ENCODE results near the gene RTTN. TPM values are rescaled to one million over a fixed set of nuclear protein-coding genes. Genes with fewer than 3 reads are reported as not detected.

RTTN gene
- total RNA-seq, 1 donor from 2014 or later, result 9.5 TPM

- intact Hi-C loops (cut with DNase I), result loop anchor here (10.0 kb wide), 1 partner anchor 136 kb away; no protein-coding TSS in a partner anchor
- H3K9me3 ChIP-seq, result no peaks in the 10 kb centered on the region
- H3K27ac ChIP-seq, result peak overlapping the region in 1 of 2 donors; percentile 47
- no peak for TF ChIP-seq CTCF (IDR thresholded peaks at IDR 0.05)
- H3K4me3 ChIP-seq, result peak overlapping the region in 1 of 2 donors; percentile 13
- peaks cover 0 to 3% of the 10 kb centered on the region in 2 donors for H3K4me1 ChIP-seq
- DNase-seq (ENCODE audit: low spot score in 2 of 2), result no peak
- H3K27me3 ChIP-seq, result no peaks in the 10 kb centered on the region
- peaks cover 4 to 5% of the 10 kb centered on the region in 2 donors for H3K36me3 ChIP-seq
Observed at GRCh38 chr18:70181015-70181414, 24.5 kb downstream of the RTTN start.

- Histone ChIP-seq H3K9me3 (no peaks in the 10 kb centered on the region), H3K27me3 (no peaks in the 10 kb centered on the region), H3K36me3 (peaks cover 0 to 4% of the 10 kb centered on the region in 2 donors), H3K4me3 (no peak overlapping the region), H3K27ac (no peak overlapping the region), H3K4me1 (peaks cover 0 to 3% of the 10 kb centered on the region in 2 donors)
- TF ChIP-seq CTCF (IDR thresholded peaks at IDR 0.05), result no peak
- DNase-seq (ENCODE audit: low spot score in 2 of 2), result no peak
- intact Hi-C loops (cut with DNase I), result no loop called here
Observed at GRCh38 chr18:70176537-70176936, 28.9 kb downstream of the RTTN start.

GRCh38 chr18:70175216-70175615, 30.3 kb downstream of the RTTN start:
- Histone ChIP-seq H3K27me3 (no peaks in the 10 kb centered on the region), H3K9me3 (no peaks in the 10 kb centered on the region), H3K4me3 (no peak overlapping the region), H3K36me3 (peaks cover 0 to 4% of the 10 kb centered on the region in 2 donors), H3K27ac (no peak overlapping the region), H3K4me1 (no peaks in the 10 kb centered on the region)
- TF ChIP-seq CTCF (IDR thresholded peaks at IDR 0.05), result no peak
- intact Hi-C loops (cut with DNase I), result no loop called here
- DNase-seq (ENCODE audit: low spot score in 2 of 2), result no peak

DNA sequence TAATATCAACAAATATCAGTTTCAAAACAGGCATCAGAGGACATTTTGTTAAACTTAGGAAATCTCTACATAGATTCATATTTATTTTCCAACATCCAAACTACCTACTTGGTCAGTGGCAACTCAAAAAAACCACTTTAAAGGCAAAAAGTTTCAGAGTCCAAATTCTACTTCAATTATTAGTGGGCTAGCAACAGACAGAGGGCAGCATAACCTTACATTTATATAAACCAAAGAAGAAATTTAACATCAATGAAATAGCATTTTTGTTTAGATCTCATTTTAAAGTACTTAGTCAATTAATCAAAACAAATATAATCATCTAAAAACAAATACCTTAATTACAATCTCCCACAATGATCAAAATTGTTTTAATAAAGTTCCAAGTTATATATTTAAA, 33.3 kb downstream of the RTTN start:
- H3K27me3 ChIP-seq, result no peaks in the 10 kb centered on the region
- H3K36me3 ChIP-seq, result peaks cover 0 to 4% of the 10 kb centered on the region in 2 donors
- intact Hi-C loops (cut with DNase I), result no loop called here
- no peak overlapping the region for H3K4me3 ChIP-seq
- peak in 1 of 3 experiments; percentile 20 for TF ChIP-seq CTCF (IDR thresholded peaks at IDR 0.05)
- H3K4me1 ChIP-seq, result no peaks in the 10 kb centered on the region
- no peaks in the 10 kb centered on the region for H3K9me3 ChIP-seq
- no peak for DNase-seq (ENCODE audit: low spot score in 2 of 2)
- no peak overlapping the region for H3K27ac ChIP-seq

DNA sequence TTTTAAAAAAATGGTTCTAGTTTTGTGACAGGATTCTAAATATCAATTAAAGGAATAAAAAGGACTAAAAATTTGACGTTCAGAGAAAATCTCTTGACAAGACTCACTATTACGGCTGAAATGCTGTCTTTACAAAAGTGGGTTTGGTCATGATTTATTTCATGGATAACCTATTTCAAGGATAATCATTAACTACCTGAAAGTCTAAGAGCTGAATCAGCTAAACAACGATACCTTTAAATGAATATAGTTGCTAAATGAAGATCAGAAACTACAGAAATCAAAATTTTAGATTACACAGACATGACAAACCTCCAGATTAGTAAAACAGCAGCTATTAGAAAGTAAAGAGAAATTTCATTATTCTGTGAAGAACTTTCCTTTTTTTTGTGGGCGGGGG, 35.7 kb downstream of the RTTN start:
- no peak for TF ChIP-seq CTCF (IDR thresholded peaks at IDR 0.05)
- no peaks in the 10 kb centered on the region for H3K9me3 ChIP-seq
- no peak overlapping the region for H3K27ac ChIP-seq
- H3K27me3 ChIP-seq, result no peaks in the 10 kb centered on the region
- H3K4me1 ChIP-seq, result no peaks in the 10 kb centered on the region
- H3K36me3 ChIP-seq, result no peaks in the 10 kb centered on the region
- no peak for DNase-seq (ENCODE audit: low spot score in 2 of 2)
- H3K4me3 ChIP-seq, result no peak overlapping the region
- intact Hi-C loops (cut with DNase I), result no loop called here

DNA sequence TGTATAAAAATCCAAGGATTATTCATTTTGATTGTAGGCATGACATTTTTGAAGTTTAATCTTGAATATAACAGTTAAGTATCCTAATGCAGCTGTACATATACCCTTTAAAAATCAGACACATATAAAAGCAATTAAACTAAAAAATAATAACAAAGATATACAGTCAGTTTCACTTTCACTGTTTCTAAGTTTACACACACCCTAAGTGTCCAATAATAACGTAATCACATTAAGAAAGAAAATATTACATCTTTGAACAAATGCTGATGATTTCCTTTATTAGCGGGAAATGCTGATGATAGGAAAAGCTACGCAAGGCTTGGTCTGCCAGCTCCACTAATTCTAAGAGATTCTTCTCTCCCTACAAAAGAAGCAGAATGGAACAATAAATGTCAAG, 38.8 kb downstream of the RTTN start:
- Histone ChIP-seq H3K9me3 (no peaks in the 10 kb centered on the region), H3K36me3 (peaks cover 0 to 13% of the 10 kb centered on the region in 2 donors), H3K4me1 (no peaks in the 10 kb centered on the region), H3K27ac (no peak overlapping the region), H3K4me3 (no peak overlapping the region), H3K27me3 (no peaks in the 10 kb centered on the region)
- TF ChIP-seq CTCF (IDR thresholded peaks at IDR 0.05), result no peak
- no peak for DNase-seq (ENCODE audit: low spot score in 2 of 2)
- intact Hi-C loops (cut with DNase I), result no loop called here
